NCI-H1417 treated with DMSO at 0.1 percent for 48 hours (cell line): ENCODE results near the gene OSBPL6.

ENCODE experiments used
- DNase-seq: peaks from one replicate; lab custom pipeline; 2025; lab: John Stamatoyannopoulos, UW

OSBPL6 gene

GRCh38 chr2:178238750-178239149 is 44.4 kb downstream of the OSBPL6 start:
- no peak for DNase-seq

- DNase-seq, result no peak
Observed at GRCh38 chr2:178241844-178242551, 47.7 kb downstream of the OSBPL6 start.

GRCh38 chr2:178242552-178242883 is 48.2 kb downstream of the OSBPL6 start:
- DNase-seq, result no peak

GRCh38 chr2:178243961-178244360 is 49.6 kb downstream of the OSBPL6 start:
- no peak for DNase-seq

GRCh38 chr2:178244777-178245176 is 50.5 kb downstream of the OSBPL6 start:
- DNase-seq, result no peak

- DNase-seq, result no peak
Observed at GRCh38 chr2:178246696-178247095, 52.4 kb downstream of the OSBPL6 start.

- no peak for DNase-seq
Observed at GRCh38 chr2:178247250-178247649, 52.9 kb downstream of the OSBPL6 start.

GRCh38 chr2:178250429-178250828 is 56.1 kb downstream of the OSBPL6 start:
- no peak for DNase-seq

- DNase-seq, result no peak
Observed at GRCh38 chr2:178251151-178251955, 57.0 kb downstream of the OSBPL6 start.

GRCh38 chr2:178256382-178257042 is 62.2 kb downstream of the OSBPL6 start:
- DNase-seq, result no peak

- DNase-seq, result no peak
Observed at GRCh38 chr2:178257127-178257526, 62.8 kb downstream of the OSBPL6 start.

- DNase-seq, result no peak
Observed at GRCh38 chr2:178258916-178259315, 64.6 kb downstream of the OSBPL6 start.

- no peak for DNase-seq
Observed at GRCh38 chr2:178263159-178263860, 69.0 kb downstream of the OSBPL6 start.

GRCh38 chr2:178264211-178264610 is 69.9 kb downstream of the OSBPL6 start:
- no peak for DNase-seq

GRCh38 chr2:178265851-178266250 is 71.5 kb downstream of the OSBPL6 start:
- no peak for DNase-seq

- DNase-seq, result no peak
Observed at GRCh38 chr2:178266445-178266844, 72.1 kb downstream of the OSBPL6 start.

- no peak for DNase-seq
Observed at GRCh38 chr2:178267660-178268059, 73.3 kb downstream of the OSBPL6 start.

GRCh38 chr2:178268435-178268834 is 74.1 kb downstream of the OSBPL6 start:
- no peak for DNase-seq

GRCh38 chr2:178269438-178270224 is 75.3 kb downstream of the OSBPL6 start:
- DNase-seq, result no peak

GRCh38 chr2:178270338-178270737 is 76.0 kb downstream of the OSBPL6 start:
- DNase-seq, result no peak

- no peak for DNase-seq
Observed at GRCh38 chr2:178271094-178271493, 76.8 kb downstream of the OSBPL6 start.
